Kidney tubule cell (primary cell): ENCODE results near the gene FGB.
"Not testable (repeated sequence)": the region's sequence is repeated elsewhere in the genome, so short reads cannot be mapped to it uniquely, and the experiment has no call there.

Experiments
- DNase-seq: peaks from one replicate; pipeline ENCODE4 v3.0.0-alpha.2; 2018; ENCODE audit warnings: low spot score

Gene FGB

DNA sequence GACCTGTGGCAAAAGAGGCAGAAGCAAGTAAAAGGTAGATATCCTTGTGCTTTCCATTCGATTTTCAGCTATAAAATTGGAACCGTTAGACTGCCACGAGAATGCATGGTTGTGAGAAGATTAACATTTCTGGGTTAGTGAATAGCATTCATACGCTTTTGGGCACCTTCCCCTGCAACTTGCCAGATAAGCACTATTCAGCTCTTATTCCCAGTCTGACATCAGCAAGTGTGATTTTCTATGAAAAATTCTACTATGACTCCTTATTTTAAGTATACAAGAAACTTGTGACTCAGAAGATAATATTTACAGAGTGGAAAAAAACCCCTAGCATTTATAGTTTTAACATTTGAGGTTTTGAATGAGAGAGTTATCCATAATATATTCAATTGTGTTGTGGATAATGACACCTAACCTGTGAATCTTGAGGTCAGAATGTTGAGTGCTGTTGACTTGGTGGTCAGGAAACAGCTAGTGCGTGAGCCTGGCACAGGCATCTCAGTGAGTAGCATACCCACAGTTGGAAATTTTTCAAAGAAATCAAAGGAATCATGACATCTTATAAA, 3.9 kb downstream of the FGB start:
- peak; percentile 41 for DNase-seq

DNA sequence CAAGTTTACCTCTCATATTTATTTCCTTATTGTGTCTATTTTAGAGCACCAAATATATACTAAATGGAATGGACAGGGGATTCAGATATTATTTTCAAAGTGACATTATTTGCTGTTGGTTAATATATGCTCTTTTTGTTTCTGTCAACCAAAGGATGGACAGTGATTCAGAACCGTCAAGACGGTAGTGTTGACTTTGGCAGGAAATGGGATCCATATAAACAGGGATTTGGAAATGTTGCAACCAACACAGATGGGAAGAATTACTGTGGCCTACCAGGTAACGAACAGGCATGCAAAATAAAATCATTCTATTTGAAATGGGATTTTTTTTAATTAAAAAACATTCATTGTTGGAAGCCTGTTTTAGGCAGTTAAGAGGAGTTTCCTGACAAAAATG, 6.2 kb downstream of the FGB start:
- no peak for DNase-seq

DNA sequence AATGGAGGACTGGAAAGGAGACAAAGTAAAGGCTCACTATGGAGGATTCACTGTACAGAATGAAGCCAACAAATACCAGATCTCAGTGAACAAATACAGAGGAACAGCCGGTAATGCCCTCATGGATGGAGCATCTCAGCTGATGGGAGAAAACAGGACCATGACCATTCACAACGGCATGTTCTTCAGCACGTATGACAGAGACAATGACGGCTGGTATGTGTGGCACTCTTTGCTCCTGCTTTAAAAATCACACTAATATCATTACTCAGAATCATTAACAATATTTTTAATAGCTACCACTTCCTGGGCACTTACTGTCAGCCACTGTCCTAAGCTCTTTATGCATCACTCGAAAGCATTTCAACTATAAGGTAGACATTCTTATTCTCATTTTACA, 6.8 kb downstream of the FGB start:
- no peak for DNase-seq

DNA sequence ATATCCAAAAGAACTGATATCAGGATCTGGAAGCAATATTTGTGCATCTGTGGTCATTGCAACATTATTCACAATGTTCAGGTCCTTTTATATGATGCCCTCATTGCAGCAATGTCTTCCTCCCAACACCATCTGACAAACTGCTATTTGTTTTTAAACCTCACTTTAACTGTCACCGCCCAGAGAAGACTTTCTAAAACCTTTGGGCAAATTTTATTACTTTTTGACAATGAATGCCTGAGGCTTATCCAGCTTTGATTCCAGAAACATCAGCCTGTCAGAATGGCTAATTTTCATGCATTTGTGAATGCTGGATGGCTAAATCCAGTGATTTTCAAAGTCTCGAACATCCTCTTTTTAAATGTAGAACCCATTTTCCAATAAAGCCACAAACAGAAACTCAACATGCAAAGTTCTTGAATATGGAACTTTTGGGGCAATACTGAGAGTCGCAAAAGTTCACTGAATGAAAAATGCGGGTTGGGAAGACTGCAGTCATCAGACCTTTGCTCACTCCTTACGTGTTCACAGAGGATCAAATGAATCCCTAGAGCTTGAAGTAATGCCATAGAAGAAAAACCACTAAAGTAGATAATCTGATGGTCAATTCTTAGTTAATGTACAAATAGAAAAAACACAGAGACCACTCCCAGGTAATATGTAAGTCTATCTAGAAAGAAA, 10.5 kb downstream of the FGB start:
- no peak for DNase-seq

DNA sequence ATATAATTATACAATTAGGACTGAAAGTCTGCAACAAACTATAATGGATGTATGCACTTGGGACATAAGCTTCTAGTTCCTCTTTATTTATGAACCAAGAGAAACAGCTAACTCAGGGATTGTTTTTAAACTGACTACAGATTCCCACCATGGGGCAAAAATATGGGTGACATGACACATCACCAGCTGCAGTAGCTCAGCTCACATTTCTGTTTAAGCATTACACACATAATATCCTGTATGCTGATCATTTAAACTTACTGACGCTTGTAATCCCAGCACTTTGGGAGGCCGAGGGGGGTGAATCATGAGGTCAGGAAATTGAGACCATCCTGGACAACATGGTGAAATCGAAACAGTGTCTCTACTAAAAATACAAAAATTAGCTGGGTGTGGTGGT, 11.5 kb downstream of the FGB start:
- DNase-seq: no peak

DNA sequence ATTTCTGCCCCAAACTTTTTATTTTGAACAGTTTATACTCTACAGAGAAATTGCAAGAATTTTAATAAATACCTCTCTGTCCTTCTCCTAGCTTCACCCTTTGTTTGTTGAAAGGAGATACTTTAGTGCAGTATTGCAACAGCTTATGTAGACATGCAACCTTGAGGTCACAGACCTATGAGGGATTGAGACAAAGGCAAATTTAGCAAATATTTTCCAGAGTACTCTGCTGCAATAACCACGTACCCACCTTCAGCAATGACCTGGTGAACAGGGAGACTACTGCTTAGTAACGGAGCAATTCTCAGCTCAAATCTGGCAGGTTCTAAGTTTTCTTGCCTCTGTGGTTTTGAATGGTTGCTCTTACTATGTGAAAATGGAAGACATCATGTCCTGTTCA, 14.5 kb downstream of the FGB start:
- no peak for DNase-seq

DNA sequence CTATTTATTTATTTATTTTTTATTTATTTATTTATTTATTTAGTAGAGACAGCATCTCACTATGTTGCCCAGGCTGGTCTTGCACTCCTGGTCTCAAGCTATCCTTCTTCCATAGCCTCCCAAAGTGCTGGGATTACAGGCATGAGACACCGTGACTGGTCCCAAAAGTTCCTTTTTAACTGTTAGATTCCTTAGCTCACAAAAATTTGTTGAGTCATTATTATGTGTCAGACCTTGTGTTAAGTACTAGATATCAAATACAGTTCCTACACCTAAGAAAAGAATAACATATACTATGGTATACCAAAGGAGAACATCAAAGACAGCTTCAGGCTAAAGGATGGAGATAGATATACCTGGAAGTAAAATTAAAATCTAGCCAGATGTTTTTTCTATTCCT, 16.1 kb downstream of the FGB start:
- no peak for DNase-seq

DNA sequence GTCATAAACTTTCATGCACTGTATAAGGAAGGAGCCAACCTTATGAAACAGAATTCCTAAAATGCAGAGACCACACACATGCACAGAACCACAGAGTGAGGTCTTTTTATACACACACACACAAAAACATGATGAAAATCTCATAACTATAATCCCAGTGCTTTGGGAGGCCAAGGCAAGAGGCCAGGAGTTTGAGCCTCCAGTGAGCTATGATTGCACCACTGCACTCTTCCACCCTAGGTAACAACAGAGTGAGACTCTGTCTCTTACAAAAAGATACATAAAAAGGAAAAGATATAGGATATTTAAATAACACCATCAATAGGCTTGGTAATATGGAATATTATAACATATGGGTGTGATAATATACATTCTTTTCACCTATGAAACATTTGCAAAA, 17.1 kb downstream of the FGB start:
- DNase-seq: no peak

DNA sequence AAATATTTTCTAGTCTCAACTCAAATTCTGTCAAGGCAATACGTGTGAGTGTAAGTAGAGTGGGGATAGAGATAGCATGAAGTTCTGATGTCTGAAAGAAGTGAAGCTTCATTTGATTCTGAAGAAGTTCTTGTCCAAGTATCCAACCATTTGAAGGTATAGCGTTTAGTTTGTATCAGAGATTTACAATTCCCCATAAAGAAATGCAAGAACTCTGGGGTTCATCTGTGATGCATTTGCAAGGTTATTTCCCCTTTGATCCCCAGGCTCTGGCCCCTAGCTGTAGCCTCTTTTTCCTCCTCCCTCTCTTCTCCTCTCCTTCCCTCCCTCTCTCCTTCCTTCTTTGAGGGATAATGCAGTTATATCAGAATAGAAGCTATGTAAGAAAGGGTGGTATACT, 19.9 kb downstream of the FGB start:
- DNase-seq: no peak

DNA sequence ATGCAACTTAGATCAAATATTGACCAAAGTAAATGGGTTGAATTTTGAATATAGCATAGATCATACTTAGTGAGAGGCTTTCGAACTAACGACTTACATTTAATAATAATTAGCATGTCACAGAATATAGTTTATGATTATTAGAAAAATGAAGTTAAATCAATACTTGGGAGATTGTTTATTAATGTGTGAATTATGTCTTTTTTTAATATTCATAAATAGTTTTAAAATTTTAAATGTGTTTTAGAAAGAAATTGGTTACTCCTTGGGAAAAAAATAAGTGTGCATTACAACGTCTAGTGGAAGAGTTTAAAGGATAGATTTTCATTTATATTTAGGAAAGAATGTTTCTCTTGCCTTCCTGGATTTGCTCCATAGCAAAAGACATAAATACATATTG, 20.4 kb downstream of the FGB start:
- DNase-seq: no peak

DNA sequence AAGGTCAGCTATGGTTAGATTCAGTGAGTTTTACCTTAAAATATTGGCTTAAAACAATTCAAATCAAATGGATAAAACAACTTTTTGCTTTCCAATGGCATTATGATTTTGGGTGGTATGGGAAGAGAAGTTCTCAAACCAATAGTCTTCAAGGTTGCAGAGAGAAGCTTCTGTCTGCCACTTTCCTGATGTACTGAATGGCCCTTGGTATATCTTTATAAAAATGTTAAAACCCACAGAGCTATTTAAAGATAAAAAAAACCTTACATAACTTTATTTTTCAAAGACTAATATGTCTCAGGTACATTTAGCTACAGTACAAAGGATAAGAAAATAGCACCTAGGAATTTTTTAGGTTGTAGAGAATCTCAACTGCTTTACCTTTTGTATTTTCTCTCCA, 20.9 kb downstream of the FGB start:
- DNase-seq: no peak

DNA sequence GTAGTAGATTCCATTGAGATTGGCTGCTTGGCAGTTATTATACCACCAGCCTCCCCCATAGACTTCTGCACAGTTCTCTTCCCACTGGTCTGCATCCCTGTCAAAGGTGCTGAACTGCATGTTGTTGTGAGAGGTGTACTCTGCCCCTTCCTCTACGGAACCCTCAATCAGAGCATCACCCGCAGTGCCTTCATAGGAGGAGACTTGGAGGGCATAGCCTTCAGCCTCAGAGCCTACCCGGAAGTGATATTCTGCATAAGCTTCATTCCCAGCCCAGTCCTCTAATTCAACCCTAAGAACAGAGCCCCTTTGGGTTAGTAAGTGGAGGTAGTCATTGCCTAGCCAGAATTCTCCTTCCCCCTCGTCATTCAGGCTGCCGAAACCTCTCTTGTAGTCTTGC, 21.4 kb downstream of the FGB start:
- DNase-seq: no peak

DNA sequence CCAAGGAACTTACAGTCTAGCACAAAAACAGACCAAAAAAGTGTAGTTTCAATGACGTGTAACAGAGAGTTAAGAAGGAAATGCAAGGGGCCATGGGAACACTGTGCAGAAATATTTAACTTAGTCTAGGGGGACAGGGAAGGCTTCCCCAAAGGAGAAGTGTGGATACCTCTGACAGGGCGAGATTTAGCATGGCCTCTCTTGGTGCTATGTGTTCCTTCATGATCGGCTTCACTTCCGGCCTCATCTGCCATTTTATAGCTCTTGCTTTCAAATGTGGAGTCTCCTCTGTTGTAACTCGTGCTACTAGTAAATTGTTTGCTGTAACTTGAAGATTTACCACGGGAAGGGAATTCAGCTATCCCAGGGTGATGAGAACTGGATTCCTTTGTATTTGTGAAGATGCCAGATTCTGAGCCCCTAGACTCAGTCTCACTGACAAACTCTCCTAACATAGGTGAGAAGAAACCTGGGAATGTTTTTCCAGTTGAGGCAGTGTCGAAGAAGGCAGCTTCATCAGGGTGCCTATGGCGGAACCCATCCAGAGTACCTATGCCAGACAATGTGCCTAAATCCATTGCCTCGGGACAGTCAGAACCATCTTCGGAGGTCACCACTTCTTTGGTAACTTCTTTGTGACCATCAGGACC, 22.7 kb downstream of the FGB start:
- DNase-seq: no peak

DNA sequence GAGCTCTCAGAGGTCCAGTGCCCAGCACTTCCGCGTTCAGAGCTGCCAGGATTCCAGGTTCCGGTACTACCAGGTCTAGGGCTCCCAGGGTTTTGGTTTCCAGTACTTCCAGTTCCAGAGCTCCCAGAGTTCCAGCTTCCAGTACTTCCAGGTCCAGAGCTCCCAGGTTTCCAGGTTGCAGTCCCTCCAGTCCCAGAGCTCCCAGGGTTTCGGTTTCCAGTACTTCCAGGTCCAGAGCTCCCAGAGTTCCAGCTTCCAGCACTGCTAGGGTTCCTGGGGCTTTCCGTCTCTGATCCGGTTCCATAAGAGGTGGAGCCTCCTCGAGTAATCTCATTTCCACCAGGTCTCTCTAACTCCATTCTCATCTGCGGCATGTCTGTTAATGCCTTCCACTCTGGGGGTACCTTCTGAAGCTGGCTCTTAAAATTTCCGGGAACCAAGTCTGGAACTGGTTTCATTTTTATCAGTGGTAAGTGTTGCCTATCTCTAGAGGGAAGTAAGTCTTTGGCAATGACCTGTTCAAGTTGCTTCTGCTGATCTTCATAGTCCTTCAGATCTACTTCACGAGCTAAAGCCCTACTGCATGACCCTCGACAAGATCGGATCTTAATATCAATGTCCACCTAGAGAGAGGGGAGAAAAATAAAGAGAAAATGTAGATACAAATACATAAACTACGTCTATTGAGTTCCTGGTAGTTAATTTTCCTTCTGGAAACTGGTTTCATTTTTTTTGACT, 23.7 kb downstream of the FGB start:
- no peak for DNase-seq

DNA sequence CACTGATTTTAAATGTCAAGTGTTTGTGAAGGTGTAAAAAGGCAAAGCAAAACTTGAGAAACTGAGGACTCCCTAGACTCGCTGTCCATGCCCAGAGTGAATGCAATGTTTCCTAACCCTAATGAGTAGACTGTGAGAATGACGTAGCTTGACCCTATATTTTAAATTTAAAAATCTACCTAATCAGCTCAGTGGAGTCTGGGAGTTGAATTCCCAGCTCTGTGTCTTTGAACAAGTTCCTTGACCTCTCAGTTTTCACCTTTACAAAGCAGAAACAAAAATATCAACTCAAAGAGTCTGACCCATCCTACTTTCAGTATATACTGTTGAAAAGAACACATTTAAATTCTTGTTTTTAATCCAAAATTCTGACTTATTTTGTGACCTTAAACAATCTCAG, 25.4 kb downstream of the FGB start:
- DNase-seq: no peak

DNA sequence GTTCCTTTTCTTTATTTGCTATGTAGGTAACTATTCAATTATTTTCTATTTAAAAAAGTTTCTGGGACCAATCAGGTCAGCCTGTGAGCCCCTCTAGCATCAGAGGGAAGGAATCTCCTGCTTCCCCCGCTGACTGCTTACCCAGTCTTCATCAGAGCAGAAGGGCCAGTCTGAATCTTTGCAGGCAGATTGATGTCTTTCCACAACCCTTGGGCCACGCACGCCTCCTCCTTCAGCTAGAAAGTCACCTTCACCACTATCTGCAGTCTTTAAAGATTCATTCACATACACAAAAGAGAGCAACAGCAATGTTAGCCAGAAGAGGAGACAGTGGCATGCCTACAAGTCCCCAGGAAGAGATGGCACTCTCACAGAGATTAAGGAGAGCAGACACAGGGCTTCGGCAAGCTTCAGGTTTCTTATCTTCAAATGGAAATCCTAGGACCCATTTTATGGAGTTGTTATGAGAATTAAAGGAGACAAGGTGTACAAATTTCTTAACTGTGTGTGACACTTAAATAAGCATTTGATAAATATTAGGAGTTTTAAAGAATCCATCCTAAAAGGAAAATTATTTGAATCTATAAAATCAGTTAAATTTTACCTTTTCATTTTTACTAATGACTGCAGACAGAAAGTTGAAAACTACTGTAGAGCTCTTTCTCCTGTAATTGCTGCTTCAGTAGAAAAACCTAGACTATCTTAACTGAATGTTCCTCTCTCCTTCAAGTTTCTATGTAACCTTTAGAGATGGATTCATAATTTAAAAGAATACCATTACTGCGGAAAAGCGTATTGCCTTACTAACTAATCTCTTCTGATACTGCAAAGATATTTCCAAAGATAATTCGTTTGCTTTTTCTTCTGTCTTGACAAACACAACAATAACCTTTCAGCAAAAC, 26.7 kb downstream of the FGB start:
- DNase-seq: no peak

DNA sequence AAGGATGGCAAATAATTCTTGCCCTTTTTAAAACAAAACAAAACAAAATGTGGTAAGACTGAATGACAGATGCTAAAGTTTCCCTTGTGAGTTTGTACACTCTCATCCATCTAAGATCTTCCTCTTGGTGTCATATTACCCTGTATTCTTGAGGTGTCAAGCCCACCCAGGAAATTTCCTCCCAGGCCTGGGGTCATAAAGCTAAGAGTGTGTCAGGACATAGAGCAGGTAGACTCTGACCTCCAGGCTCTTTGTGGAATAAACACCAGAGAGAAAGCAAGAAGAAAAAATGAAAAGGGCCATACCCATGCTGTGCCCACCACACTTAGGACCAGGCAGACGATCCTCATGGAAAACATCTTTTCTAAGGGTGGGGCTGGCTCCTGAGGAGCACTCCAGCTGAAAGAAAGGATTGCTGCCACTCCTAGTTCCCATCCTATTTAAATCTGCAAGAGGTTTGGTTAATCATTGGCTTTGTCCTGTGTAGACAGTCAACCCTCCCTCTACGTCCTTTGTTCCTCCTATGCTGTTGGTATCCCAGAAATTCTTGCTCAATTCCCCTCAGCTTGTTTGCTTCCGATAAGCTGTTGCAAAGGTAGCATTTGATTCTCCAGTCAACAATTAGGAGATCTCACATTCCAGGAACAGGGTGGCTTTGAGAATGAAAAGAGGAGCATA, 27.7 kb downstream of the FGB start, which contains the start of gene FGA:
Gene FGA, minus strand, starts transcription at position 414 of the 678 bp plus-strand sequence. Its CDS starts 55 bp downstream, at position 359.
- DNase-seq: peak; percentile 11

DNA sequence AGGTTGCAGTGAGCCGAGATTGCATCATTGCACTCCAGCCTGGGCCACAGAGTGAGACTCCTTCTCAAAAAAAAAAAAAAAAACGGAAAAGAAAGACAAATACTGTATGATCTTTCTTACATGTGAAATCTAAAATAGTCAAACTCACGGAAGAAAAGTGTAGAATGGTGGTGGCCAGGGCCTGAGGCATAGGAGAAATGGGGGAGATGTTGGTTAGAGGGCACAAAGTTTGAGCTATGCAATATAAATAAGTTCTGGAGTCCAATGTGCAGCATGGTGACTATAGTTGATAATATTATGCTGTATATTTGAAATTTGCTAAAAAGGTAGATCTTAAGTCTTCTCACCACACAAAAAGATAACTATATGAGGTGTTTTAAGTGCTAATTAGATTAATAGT, 29.1 kb downstream of the FGB start:
- no peak for DNase-seq

DNA sequence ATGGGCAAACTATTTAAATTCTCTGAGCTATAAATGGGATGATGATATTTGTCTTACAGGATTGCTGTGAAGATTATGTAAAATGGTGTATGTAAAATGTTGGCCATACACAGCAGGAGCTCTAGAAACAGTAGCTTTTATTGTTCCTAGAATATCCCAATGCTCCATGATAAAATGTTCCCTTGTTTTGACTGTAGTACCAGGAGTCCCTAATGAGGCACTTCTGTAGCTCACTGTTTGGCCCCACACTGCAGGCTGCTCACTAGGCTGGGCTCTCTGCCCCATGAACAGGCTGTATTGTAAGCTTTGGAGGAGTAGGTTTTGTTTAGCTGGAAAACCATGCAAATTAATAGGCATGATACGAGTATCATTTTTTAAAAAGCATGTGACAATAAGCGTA, 31.1 kb downstream of the FGB start:
- no peak for DNase-seq

DNA sequence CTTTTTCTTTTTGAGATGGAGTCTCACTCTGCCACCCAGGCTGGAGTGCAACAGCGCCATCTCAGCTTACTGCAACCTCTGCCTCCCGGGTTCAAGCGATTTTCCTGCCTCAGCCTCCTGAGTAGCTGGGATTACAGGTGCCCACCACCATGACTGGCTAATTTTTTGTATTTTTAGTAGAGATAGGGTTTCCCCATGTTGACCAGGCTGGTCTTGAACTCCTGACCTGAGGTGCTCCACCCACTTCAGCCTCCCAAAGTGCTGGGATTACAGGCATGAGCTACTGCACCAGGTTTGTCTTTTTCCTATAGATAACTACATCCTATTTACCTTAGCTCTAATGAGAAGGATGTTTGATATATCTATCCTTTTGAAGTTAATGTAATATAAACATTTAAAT, 31.5 kb downstream of the FGB start:
- not testable (repeated sequence) for DNase-seq

DNA sequence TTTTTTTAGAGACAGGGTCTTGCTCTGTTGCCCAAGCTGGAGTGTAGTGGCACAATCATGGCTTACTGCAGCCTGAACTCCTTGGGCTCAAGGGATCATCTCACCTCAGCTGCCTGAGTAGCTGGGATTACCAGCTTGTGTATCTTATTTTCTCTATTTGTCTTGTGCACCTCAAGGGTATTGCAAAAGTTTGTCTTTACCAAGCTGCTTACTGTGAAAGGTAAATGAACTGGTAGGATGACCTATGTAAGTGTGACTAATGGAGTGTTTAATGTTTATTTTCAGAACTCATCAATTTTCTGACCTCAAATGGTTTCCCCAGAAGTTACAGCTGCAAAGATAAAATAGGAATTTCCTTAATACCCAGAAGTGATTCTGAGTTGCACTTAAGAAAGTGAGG, 33.0 kb downstream of the FGB start:
- DNase-seq: no peak
